Measurements from ENCODE around the gene PDZD11. TPM values are rescaled to one million over a fixed set of nuclear protein-coding genes. Genes with fewer than 3 reads are reported as not detected.

The PDZD11 gene
- total RNA-seq, 1 experiment from 2014 or later = 29.6 TPM

- no peak for ATAC-seq
Measured at GRCh38 chrX:70336767-70337166, 47.0 kb upstream of the PDZD11 start.

More at GRCh38 chrX:70336767-70337166, 47.0 kb upstream of the PDZD11 start:
- CTCF ChIA-PET = no interaction called here
- no TSS peak for BruUV-seq (replicated peaks)
- TF ChIP-seq POLR2AphosphoS5 (IDR thresholded peaks at IDR 0.05; ENCODE audit: low read depth, low read length) = no peak
- TF ChIP-seq TCF7L2 (IDR thresholded peaks at IDR 0.05; ENCODE audit: borderline replicate concordance, extremely low read depth, insufficient read depth, insufficient read length) = no peak
- TF ChIP-seq FOSL1 (IDR thresholded peaks at IDR 0.05; ENCODE audit: low read depth) = no peak
- no peak for TF ChIP-seq EGR1 (IDR thresholded peaks at IDR 0.05; ENCODE audit: low read depth)
- TF ChIP-seq EZH2 (IDR thresholded peaks at IDR 0.05) = no peak
- TF ChIP-seq RAD21 (IDR thresholded peaks at IDR 0.05; ENCODE audit: low read depth) = no peak
- TF ChIP-seq CBX3 (IDR thresholded peaks at IDR 0.05; ENCODE audit: low read depth) = no peak
- TF ChIP-seq SIN3A (IDR thresholded peaks at IDR 0.05; ENCODE audit: low read depth) = no peak
- no peak for TF ChIP-seq CEBPB (IDR thresholded peaks at IDR 0.05; ENCODE audit: low read depth)
- no peak for TF ChIP-seq SP1 (IDR thresholded peaks at IDR 0.05; ENCODE audit: low read depth)
- no peak for TF ChIP-seq MAX (IDR thresholded peaks at IDR 0.05)
- TF ChIP-seq CTCF (IDR thresholded peaks at IDR 0.05 in 2 of 3, conservative IDR thresholded peaks at IDR 0.05 in 1 of 3; ENCODE audit: borderline replicate concordance in 1 of 3, insufficient read depth in 1 of 3, low read depth in 2 of 3, low read length in 2 of 3) = no peak
- TF ChIP-seq ZNF274 (IDR thresholded peaks at IDR 0.05; ENCODE audit: low read depth, low read length) = no peak
- Histone ChIP-seq H3K9ac (ENCODE audit: low read length) (no peak overlapping the region), H3K79me2 (ENCODE audit: insufficient read depth, low read length) (no peaks in the 10 kb centered on the region), H3K9me2 (ENCODE audit: insufficient read depth) (no peaks in the 10 kb centered on the region), H3K27ac (ENCODE audit: low read depth, low read length) (no peak overlapping the region), H3K4me3 (replicated peaks in 1 of 2; ENCODE audit: low read depth in 1 of 2, low read length in 2 of 2) (no peak overlapping the region), H3K4me2 (ENCODE audit: low read length) (no peak overlapping the region), H3K4me1 (ENCODE audit: control insufficient read depth in 1 of 2, insufficient read depth in 2 of 2, low read length in 2 of 2) (no peaks in the 10 kb centered on the region), H2AFZ (ENCODE audit: low read depth, low read length, poor library complexity, severe bottlenecking) (no peak overlapping the region), H4K20me1 (ENCODE audit: insufficient read depth) (no peaks in the 10 kb centered on the region), H3K9me3 (ENCODE audit: control insufficient read depth in 1 of 2, insufficient read depth in 1 of 2, low read depth in 1 of 2, low read length in 2 of 2) (no peaks in the 10 kb centered on the region), H3K36me3 (ENCODE audit: control insufficient read depth in 1 of 2, insufficient read depth in 2 of 2, low read length in 2 of 2) (0 out of 4 replicates have a peak, but pooled peaks cover 0 to 5% of the 10 kb centered on the region in 2 experiments), H3K27me3 (ENCODE audit: insufficient read depth, low read length) (no peaks in the 10 kb centered on the region)
- intact Hi-C loops (cut with micrococcal nuclease) = no loop called here
- POLR2A ChIA-PET = no interaction called here
- RAD21 ChIA-PET (ENCODE audit: low non-redundant PET in 1 of 2, low total read pairs in 2 of 2, uncharacterized antibody in 2 of 2, unreplicated experiment in 2 of 2) = no interaction called here
- no peak for DNase-seq (ENCODE audit: low read depth, low spot score)

Data from HCT116 (cell line).